IMR-90 (cell line): ENCODE results near the gene TM7SF3. TPM values are rescaled to one million over a fixed set of nuclear protein-coding genes. Genes with fewer than 3 reads are reported as not detected.

Experiments used
- ATAC-seq: fragments of 200-7000 bp; cut with Tn5 transposase; 2 replicates; pipeline ENCODE4 v1.9.1; 2020; ENCODE audit warnings: low read depth, mild to moderate bottlenecking, moderate library complexity
- BruUV-seq: library from RNA; stranded (reverse); fragments of 400-500 nt; replicated peaks from 2 replicates; lab custom pipeline; 2021; lab: Mats Ljungman, UMichigan
- CTCF ChIA-PET: fragments of 300-600 bp; formaldehyde crosslinking; extraction: SDS; loops from one replicate; lab custom pipeline; 2021; ENCODE audit warnings: antibody characterized with exemption; lab: Yijun Ruan, JAX
- POLR2A ChIA-PET: fragments of 300-600 bp; sonication (Branson Sonifier 250); formaldehyde crosslinking; loops from one replicate; lab custom pipeline; 2022; ENCODE audit warnings: antibody characterized with exemption; ENCODE audit not compliant: unreplicated experiment; lab: Charles Lee
- DNase-seq: peaks from one replicate; pipeline ENCODE4 v3.0.0; 2013
- H2AFZ ChIP-seq: replicated peaks from 2 replicates; pipeline ENCODE3; 2013; ENCODE audit warnings: low read length, mild to moderate bottlenecking; ENCODE audit not compliant: poor library complexity
- H2AK5ac ChIP-seq: 2 replicates; pipeline ENCODE4 v1.6.1; 2013; ENCODE audit warnings: low read depth, low read length, inconsistent platforms
- H2AK9ac ChIP-seq: replicated peaks from 2 replicates; pipeline ENCODE3; 2013; ENCODE audit warnings: mild to moderate bottlenecking, low read depth, low read length, moderate library complexity; ENCODE audit not compliant: poor library complexity
- H2BK120ac ChIP-seq: 2 replicates; pipeline ENCODE4 v1.6.1; 2013; ENCODE audit warnings: low read depth, low read length, inconsistent platforms
- H2BK15ac ChIP-seq: 3 replicates; pipeline ENCODE4 v1.6.1; 2013; ENCODE audit warnings: low read depth, low read length, inconsistent platforms
- H2BK20ac ChIP-seq: 2 replicates; pipeline ENCODE4 v1.6.1; 2013; ENCODE audit warnings: low read depth, mild to moderate bottlenecking, inconsistent platforms, low read length, moderate library complexity
- H2BK5ac ChIP-seq: 2 replicates; pipeline ENCODE4 v1.6.1; 2013; ENCODE audit warnings: mild to moderate bottlenecking, low read depth, low read length, inconsistent platforms; ENCODE audit not compliant: poor library complexity, severe bottlenecking
- H3K14ac ChIP-seq: replicated peaks from 2 replicates; pipeline ENCODE4 v1.6.1; 2013; ENCODE audit warnings: low read depth, low read length, inconsistent platforms
- H3K18ac ChIP-seq: 2 replicates; pipeline ENCODE4 v1.6.1; 2013; ENCODE audit warnings: low read depth, low read length, control low read depth
- H3K23ac ChIP-seq: 2 replicates; pipeline ENCODE4 v1.6.1; 2013; ENCODE audit warnings: low read depth, low read length, inconsistent platforms
- H3K27ac ChIP-seq: 2 replicates; pipeline ENCODE4 v1.5.1; 2013; ENCODE audit warnings: mild to moderate bottlenecking, control low read depth, low read length; ENCODE audit not compliant: insufficient read depth
- H3K27me3 ChIP-seq: 2 replicates; pipeline ENCODE4 v1.6.1; 2013; ENCODE audit warnings: low read length; ENCODE audit not compliant: control insufficient read depth, insufficient read depth
- H3K36me3 ChIP-seq: 2 replicates; pipeline ENCODE4 v1.6.1; 2013; ENCODE audit warnings: low read length, mixed read lengths; ENCODE audit not compliant: control insufficient read depth, insufficient read depth
- H3K4ac ChIP-seq: 2 replicates; pipeline ENCODE4 v1.6.1; 2013; ENCODE audit warnings: low read depth, low read length, inconsistent platforms
- H3K4me1 ChIP-seq: 2 replicates; pipeline ENCODE4 v1.6.1; 2013; ENCODE audit warnings: low read length, mixed read lengths; ENCODE audit not compliant: control insufficient read depth, insufficient read depth
- H3K4me2 ChIP-seq: 2 replicates; pipeline ENCODE4 v1.6.1; 2013; ENCODE audit warnings: low read depth, mild to moderate bottlenecking, control low read depth, low read length, moderate library complexity
- H3K4me3 ChIP-seq: 2 replicates; pipeline ENCODE4 v1.5.1; 2013; ENCODE audit warnings: low read depth, mild to moderate bottlenecking, control low read depth, low read length, moderate library complexity; ENCODE audit not compliant: insufficient read depth
- H3K56ac ChIP-seq: 2 replicates; pipeline ENCODE4 v1.6.1; 2013; ENCODE audit warnings: low read length, inconsistent platforms; ENCODE audit not compliant: insufficient read depth; ENCODE audit errors: extremely low read depth
- H3K79me1 ChIP-seq, 2 experiments: 2 replicates each; pipeline ENCODE4 v1.6.1; 2013; ENCODE audit warnings: low read length in 2 of 2, inconsistent platforms in 1 of 2, low read depth in 1 of 2
- H3K9ac ChIP-seq: 2 replicates; pipeline ENCODE4 v1.6.1; 2013; ENCODE audit warnings: low read depth, low read length, control low read depth
- H3K9me1 ChIP-seq: 2 replicates; pipeline ENCODE4 v1.6.1; 2013; ENCODE audit warnings: low read length, inconsistent platforms; ENCODE audit not compliant: insufficient read depth
- H3K9me3 ChIP-seq: 2 replicates; pipeline ENCODE4 v1.6.1; 2013; ENCODE audit warnings: low read length; ENCODE audit not compliant: control insufficient read depth, insufficient read depth
- H4K20me1 ChIP-seq: 2 replicates; pipeline ENCODE4 v1.6.1; 2013; ENCODE audit warnings: low read length, inconsistent platforms; ENCODE audit not compliant: insufficient read depth
- H4K5ac ChIP-seq: 2 replicates; pipeline ENCODE4 v1.6.1; 2013; ENCODE audit warnings: mild to moderate bottlenecking, low read depth, low read length, control low read depth
- H4K8ac ChIP-seq, 2 experiments: 2 replicates each; pipeline ENCODE4 v1.6.1; 2013; ENCODE audit warnings: low read depth in 2 of 2, low read length in 2 of 2, control low read depth in 1 of 2, inconsistent platforms in 1 of 2
- H4K91ac ChIP-seq: 2 replicates; pipeline ENCODE4 v1.6.1; 2013; ENCODE audit warnings: low read depth, low read length, inconsistent platforms; ENCODE audit not compliant: insufficient read depth
- BHLHE40 ChIP-seq: fragments of 150-350 bp; IDR thresholded peaks from 2 replicates; pipeline ENCODE4 v1.6.1; 2016; ENCODE audit warnings: mild to moderate bottlenecking, low read depth, low read length
- CEBPB ChIP-seq: IDR thresholded peaks from 2 replicates; pipeline ENCODE4 v1.6.1; 2012; ENCODE audit warnings: low read depth, low read length, improper control_type of control experiment
- CHD1 ChIP-seq: IDR thresholded peaks from 2 replicates; pipeline ENCODE4 v1.6.1; 2012; ENCODE audit warnings: low read depth, low read length, improper control_type of control experiment
- CTCF ChIP-seq: conservative IDR thresholded peaks from 2 replicates; pipeline ENCODE4 v1.5.1; 2012; ENCODE audit warnings: mild to moderate bottlenecking, low read depth, low read length, improper control_type of control experiment
- ELK1 ChIP-seq: fragments of 150-350 bp; IDR thresholded peaks from 2 replicates; pipeline ENCODE4 v1.6.1; 2016; ENCODE audit warnings: low read depth, mild to moderate bottlenecking, low read length, moderate library complexity, borderline replicate concordance
- FOS ChIP-seq: fragments of 150-350 bp; IDR thresholded peaks from 2 replicates; pipeline ENCODE4 v1.6.1; 2016; ENCODE audit warnings: low read depth, low read length
- MAFK ChIP-seq: IDR thresholded peaks from 2 replicates; pipeline ENCODE4 v1.6.1; 2012; ENCODE audit warnings: low read depth, low read length, improper control_type of control experiment
- MAZ ChIP-seq: IDR thresholded peaks from 2 replicates; pipeline ENCODE4 v1.6.1; 2012; ENCODE audit warnings: low read depth, mild to moderate bottlenecking, low read length, improper control_type of control experiment, moderate library complexity, borderline replicate concordance
- MXI1 ChIP-seq: IDR thresholded peaks from 2 replicates; pipeline ENCODE4 v1.6.1; 2012; ENCODE audit warnings: low read depth, mild to moderate bottlenecking, low read length, moderate library complexity, borderline replicate concordance
- NFE2L2 ChIP-seq: fragments of 150-350 bp; IDR thresholded peaks from 2 replicates; pipeline ENCODE4 v1.6.1; 2016; ENCODE audit warnings: low read depth, mild to moderate bottlenecking, low read length
- POLR2A ChIP-seq: IDR thresholded peaks from 2 replicates; pipeline ENCODE4 v1.6.1; 2012; ENCODE audit warnings: mild to moderate bottlenecking, low read depth, low read length
- RAD21 ChIP-seq: IDR thresholded peaks from 2 replicates; pipeline ENCODE4 v1.6.1; 2012; ENCODE audit warnings: low read length, improper control_type of control experiment
- RCOR1 ChIP-seq: IDR thresholded peaks from 2 replicates; pipeline ENCODE4 v1.6.1; 2012; ENCODE audit warnings: mild to moderate bottlenecking, low read length, improper control_type of control experiment; ENCODE audit not compliant: insufficient replicate concordance
- RFX5 ChIP-seq: IDR thresholded peaks from 2 replicates; pipeline ENCODE4 v1.8.0; 2012; ENCODE audit warnings: low read depth, mild to moderate bottlenecking, low read length, moderate library complexity
- SMC3 ChIP-seq: fragments of 150-350 bp; IDR thresholded peaks from 2 replicates; pipeline ENCODE4 v1.6.1; 2016; ENCODE audit warnings: low read depth, mild to moderate bottlenecking, antibody characterized with exemption, low read length, moderate library complexity
- WGBS, 2 experiments: methylation state at CpG; one replicate each; pipeline versions ENCODE4 v1.1.5 to v1.1.7; 2013; ENCODE audit warnings: missing lambda C conversion rate in 2 of 2; ENCODE audit not compliant: insufficient read length in 1 of 2; ENCODE audit errors: extremely low coverage in 2 of 2; 5-methylcytosine and 5-hydroxymethylcytosine counted together
- dilution Hi-C: fragments of 300-500 bp; cut with HindIII; formaldehyde crosslinking; loops from one replicate; pipeline ENCODE4 v1.14.3; 2018; ENCODE audit warnings: low sequenced_read_pairs; ENCODE audit not compliant: unreplicated experiment
- in situ Hi-C: fragments of 300-500 bp; cut with MboI; formaldehyde crosslinking; loops from 3 replicates; pipeline ENCODE4 v1.14.3; 2019; ENCODE audit warnings: low sequenced_read_pairs, inconsistent platforms, mixed read lengths
- intact Hi-C: fragments of 100-400 bp; cut with micrococcal nuclease; formaldehyde crosslinking; loops from 2 replicates; pipeline ENCODE4 v1.10.0; 2022
- polyA plus RNA-seq, 3 experiments: library from polyadenylated mRNA; depleted of rRNA; stranded (reverse); fragments of >200 nt; gene quantifications; 2 replicates each; pipeline ENCODE4 v1.2.3, GENCODE V29; 2012; ENCODE audit warnings: low replicate concordance in 1 of 3
- total RNA-seq: library from RNA; depleted of rRNA; stranded (reverse); fragments of >200 nt; gene quantifications from 2 replicates; pipeline ENCODE4 v1.2.3, GENCODE V29; 2012
- TF ChIP-seq, protein P1 (sequence below): fragments of 150-350 bp; IDR thresholded peaks from 2 replicates; pipeline ENCODE4 v1.6.1; 2017; ENCODE audit warnings: mild to moderate bottlenecking, antibody characterized with exemption, low read length, low read depth

The TM7SF3 gene
- total and polyA plus RNA-seq, 2 of the 4 experiments (the other 2 are of a cell fraction), result 35.3 to 46.6 TPM

- H2AK5ac ChIP-seq, result no peak overlapping the region
- no peak overlapping the region for H3K4me2 ChIP-seq
- 0 out of 2 replicates have a peak, but pooled peaks cover 2% of the 10 kb centered on the region for H3K9me1 ChIP-seq
- H3K27me3 ChIP-seq, result no peaks in the 10 kb centered on the region
- BruUV-seq, result no TSS peak
- H4K5ac ChIP-seq, result no peak overlapping the region
- ChIA-PET POLR2A (no interaction called here), CTCF (no interaction called here)
- peaks cover 3% of the 10 kb centered on the region for H3K4me1 ChIP-seq
- no peak overlapping the region for H3K27ac ChIP-seq
- peaks cover 0 to 3% of the 10 kb centered on the region in 2 experiments; a peak in 2 of 4 replicates for H3K79me1 ChIP-seq
- H2BK15ac ChIP-seq, result no peak overlapping the region
- no peak overlapping the region for H3K4ac ChIP-seq
- ATAC-seq (no peak), DNase-seq (no peak)
- H2BK5ac ChIP-seq, result no peak overlapping the region
- no peak overlapping the region for H3K9ac ChIP-seq
- H3K36me3 ChIP-seq, result peaks cover 23% of the 10 kb centered on the region
- H4K8ac ChIP-seq, result no peak overlapping the region
- WGBS, 2 experiments, result 88% methylated on average over 1 of the region's 3 CpGs; no CpG with 5 or more reads in 1 of the 2 experiments
- no peak overlapping the region for H3K4me3 ChIP-seq
- H2AFZ ChIP-seq, result no peak overlapping the region
- no peak overlapping the region for H3K56ac ChIP-seq
- in situ Hi-C loops, result no loop called here
- intact Hi-C loops, result no loop called here
- H2BK120ac ChIP-seq, result no peak overlapping the region
- TF ChIP-seq FOS (no peak), RAD21 (no peak), ELK1 (no peak), CTCF (no peak), BHLHE40 (no peak), MAFK (no peak), SMC3 (no peak), NFE2L2 (no peak), MAZ (no peak), POLR2A (no peak), RCOR1 (no peak), CHD1 (no peak), CEBPB (no peak), MXI1 (no peak), RFX5 (no peak)
- TF ChIP-seq, protein P1, sequence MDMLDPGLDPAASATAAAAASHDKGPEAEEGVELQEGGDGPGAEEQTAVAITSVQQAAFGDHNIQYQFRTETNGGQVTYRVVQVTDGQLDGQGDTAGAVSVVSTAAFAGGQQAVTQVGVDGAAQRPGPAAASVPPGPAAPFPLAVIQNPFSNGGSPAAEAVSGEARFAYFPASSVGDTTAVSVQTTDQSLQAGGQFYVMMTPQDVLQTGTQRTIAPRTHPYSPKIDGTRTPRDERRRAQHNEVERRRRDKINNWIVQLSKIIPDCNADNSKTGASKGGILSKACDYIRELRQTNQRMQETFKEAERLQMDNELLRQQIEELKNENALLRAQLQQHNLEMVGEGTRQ, result no peak
- no peak overlapping the region for H2BK20ac ChIP-seq
- no peak overlapping the region for H4K91ac ChIP-seq
- dilution Hi-C loops, result no loop called here
- H3K23ac ChIP-seq, result no peak overlapping the region
- H3K14ac ChIP-seq, result no peak overlapping the region
- no peaks in the 10 kb centered on the region for H3K9me3 ChIP-seq
- no peak overlapping the region for H2AK9ac ChIP-seq
- H3K18ac ChIP-seq, result no peak overlapping the region
- no peaks in the 10 kb centered on the region for H4K20me1 ChIP-seq
These were observed 18.5 kb upstream of the TM7SF3 start for GRCh38 chr12:27032679-27033078.
